Panc1 (cell line): ENCODE measurements around the gene ENTPD2.

Source experiments
- SIN3A ChIP-seq: IDR thresholded peaks from 2 replicates; pipeline ENCODE4 v1.6.1; 2012; ENCODE audit warnings: low read depth, mild to moderate bottlenecking, low read length, moderate library complexity, borderline replicate concordance; ENCODE audit not compliant: insufficient read depth
- TF ChIP-seq, protein P1 (sequence below): fragments of 450-650 bp; IDR thresholded peaks from 2 replicates; pipeline ENCODE4 v1.5.1; 2017; ENCODE audit warnings: mild to moderate bottlenecking

DNA sequence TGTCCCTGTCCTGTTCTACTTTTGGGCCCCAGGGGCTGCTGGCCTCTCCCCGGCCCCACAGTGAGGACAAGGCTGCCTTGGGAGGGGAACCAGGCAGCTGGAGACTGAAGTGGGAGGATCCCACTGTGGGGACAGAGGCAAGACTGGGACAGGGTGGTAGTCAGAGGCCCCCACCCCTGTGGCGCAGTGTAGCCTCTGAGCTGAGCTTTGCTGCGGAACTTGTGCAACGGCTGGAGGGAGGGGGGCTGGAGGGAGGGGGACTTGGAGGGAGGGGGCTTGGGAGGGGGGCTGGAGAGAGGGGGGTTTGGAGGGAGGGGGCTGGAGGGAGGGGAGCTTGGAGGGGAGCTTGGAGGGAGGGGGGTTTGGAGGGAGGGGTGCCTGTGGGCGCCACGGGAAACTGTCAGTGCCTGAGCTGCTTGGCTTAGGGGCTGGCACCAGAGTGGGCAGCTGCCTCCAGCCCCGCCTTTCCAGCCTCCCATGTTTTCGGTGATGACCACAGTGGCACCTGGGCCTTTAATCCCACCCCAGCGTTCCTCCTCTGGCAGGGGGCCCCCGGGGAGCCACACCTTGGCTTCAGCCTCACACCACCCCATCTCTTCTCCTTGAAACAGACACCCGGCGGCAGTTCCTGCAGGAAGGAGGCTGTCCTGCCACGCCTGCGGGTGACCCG is 19.7 kb downstream of the ENTPD2 start:
- TF ChIP-seq, protein P1, sequence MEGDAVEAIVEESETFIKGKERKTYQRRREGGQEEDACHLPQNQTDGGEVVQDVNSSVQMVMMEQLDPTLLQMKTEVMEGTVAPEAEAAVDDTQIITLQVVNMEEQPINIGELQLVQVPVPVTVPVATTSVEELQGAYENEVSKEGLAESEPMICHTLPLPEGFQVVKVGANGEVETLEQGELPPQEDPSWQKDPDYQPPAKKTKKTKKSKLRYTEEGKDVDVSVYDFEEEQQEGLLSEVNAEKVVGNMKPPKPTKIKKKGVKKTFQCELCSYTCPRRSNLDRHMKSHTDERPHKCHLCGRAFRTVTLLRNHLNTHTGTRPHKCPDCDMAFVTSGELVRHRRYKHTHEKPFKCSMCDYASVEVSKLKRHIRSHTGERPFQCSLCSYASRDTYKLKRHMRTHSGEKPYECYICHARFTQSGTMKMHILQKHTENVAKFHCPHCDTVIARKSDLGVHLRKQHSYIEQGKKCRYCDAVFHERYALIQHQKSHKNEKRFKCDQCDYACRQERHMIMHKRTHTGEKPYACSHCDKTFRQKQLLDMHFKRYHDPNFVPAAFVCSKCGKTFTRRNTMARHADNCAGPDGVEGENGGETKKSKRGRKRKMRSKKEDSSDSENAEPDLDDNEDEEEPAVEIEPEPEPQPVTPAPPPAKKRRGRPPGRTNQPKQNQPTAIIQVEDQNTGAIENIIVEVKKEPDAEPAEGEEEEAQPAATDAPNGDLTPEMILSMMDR = no peak
- TF ChIP-seq SIN3A = no peak
